HG02981 (cell line): ENCODE measurements around the gene ST3GAL4.
"Not testable (repeated sequence)": the region's sequence is repeated elsewhere in the genome, so short reads cannot be mapped to it uniquely, and the experiment has no call there.

Source experiments
- ATAC-seq: cut with Tn5 transposase; IDR thresholded peaks from one replicate; pipeline ENCODE4 v1.9.1; 2021; ENCODE audit warnings: mild to moderate bottlenecking, moderate library complexity; ENCODE audit not compliant: unreplicated experiment

The ST3GAL4 gene, protein sequence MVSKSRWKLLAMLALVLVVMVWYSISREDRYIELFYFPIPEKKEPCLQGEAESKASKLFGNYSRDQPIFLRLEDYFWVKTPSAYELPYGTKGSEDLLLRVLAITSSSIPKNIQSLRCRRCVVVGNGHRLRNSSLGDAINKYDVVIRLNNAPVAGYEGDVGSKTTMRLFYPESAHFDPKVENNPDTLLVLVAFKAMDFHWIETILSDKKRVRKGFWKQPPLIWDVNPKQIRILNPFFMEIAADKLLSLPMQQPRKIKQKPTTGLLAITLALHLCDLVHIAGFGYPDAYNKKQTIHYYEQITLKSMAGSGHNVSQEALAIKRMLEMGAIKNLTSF

DNA sequence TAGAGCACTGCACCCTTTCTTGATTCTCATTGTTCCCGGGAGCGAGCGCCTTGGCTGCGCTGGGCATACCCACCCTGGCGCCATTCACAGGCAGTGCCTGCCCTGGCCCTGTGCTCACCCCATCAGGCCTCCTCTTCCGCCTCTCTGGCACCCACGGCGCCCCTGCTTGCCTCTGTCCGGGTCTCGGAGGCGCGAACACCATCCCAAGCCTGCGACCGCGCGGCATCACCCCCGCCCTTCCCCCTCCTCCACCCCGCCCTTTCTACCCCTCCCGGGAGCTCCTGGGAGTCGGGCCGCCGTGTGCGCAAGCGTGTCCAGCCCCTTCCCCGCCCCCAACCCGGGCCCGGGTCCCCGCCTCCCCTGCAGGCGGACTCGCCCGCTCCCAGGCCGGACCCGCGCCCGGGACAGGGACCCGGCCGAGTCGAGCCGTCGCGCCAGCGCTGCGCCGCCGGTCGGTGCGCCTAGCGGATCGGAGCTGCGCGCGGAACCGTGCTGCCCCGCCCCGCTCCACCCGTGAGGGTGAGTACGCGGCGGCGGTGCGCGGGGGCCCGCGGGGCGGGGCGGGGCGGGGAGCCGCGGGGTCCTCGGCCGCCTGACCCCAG is at the start of gene ST3GAL4:
Gene ST3GAL4 (plus strand): TSS at position 363 of the 602 bp plus-strand sequence. CDS start 50,470 bp downstream, outside the sequence.
- ATAC-seq: peak; percentile 45

DNA sequence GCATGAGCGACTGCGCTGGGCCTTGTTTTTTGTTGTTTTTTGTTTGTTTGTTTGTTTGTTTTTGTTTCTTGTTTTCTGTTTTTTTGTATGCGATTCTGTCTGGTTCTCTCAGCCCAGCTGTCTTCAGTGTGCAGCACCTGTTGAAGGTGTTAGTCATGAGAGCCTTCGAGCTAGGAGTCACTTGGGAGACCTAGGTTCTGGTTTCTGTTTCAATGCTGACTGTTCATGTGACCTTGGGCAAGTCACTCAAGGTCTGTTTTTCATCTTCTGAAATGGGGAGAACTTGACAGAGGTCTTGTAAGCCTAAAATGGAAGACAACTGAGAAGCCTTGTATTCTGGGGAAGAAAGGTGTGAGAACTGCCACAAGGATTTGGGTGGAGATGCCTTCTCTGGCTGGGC is 49.8 kb upstream of the ST3GAL4 start:
- peak; percentile 60 for ATAC-seq

DNA sequence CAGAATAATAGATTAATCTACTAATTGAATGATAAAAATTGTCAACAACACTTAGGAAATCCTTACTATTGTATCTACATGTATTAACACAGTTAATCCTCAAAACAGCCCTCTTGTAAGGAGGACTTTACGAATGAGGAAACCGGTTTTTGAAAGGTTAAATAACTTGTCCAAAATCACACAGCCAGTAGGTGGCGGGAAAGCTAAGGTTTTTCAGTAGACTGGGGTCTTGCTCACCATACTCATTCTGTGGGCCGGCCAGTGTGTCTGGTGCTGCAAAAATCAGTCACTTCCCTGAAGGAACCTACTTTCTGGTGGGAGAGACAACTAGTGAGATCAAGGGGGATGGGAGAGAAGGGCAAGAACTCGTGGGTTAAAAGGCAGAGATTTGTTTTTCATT is 47.8 kb upstream of the ST3GAL4 start:
- no peak for ATAC-seq

DNA sequence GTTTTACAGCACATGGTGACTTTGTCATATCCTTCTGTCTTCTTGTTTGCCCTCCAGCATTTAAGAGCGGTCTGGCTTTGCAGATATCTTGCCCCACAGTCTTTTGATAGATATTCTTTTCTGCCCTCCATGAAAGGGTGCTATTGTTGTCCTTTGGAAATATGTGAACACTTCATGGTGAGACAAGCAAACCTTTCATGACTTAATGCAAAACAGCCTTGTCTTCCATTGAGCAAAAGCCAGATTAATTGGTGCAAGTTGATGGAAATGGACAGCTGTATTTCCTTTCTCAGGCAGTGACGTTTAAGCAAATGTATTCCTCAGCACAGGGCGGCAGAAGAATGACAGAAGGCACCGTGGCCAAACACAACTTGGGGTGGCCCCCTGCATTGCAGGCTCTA is 47.2 kb upstream of the ST3GAL4 start:
- no peak for ATAC-seq

DNA sequence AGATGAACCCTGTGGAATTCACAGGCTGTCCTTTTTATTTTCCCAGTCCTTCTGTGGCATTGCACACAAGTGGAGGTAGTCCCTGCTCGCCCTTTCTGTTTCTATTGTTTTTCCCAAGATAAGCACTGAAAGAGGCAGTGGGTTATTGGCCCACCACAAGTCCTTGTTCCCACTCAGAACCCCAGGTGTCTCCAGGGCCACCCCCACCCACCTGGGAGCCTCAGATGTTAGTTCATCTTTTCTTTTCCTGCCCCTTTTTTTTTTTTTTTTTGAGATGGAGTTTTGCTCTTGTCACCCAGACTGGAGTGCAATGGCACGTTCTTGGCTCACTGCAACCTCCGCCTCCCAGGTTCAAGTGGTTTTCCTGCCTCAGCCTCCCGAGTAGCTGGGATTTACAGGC is 46.7 kb upstream of the ST3GAL4 start:
- ATAC-seq: not testable (repeated sequence)

DNA sequence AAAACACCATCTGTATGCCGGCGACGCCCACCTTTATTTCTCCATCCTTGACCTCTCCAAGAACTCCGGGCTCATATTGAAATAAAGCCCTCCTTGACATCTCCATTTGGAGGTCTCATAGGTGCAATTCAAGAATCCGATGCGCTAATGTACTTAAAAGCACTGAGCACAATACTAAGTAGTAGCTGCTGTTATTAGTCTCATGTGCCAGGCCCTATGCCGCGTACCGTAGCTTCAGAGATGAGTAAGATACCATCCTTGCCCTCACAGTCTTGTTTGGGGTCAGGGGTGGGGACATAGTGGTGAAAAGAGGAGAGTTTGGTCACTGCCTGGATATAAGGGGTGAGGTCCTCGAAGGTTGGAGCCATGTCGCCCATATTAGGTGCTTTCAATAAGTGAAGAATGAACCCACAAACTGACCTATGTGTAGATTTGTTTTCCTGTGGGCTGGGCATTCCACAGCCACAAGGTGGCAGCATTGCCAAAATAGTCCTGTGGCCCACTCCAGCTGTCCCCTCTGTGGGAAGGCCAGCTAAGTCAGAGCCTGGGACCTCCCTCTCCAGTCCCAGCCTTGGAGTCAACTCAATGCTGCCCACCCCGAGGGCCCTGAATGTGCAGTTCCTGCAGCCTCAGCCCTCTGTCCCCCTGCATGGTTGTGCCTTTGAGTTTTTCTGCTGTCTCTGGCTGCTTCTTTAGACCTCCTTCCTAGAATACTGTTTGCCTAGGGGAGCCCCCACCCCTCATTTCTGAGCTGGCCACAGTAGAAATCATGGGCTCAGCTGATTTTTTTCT is 45.1 kb upstream of the ST3GAL4 start:
- peak; percentile 32 for ATAC-seq

DNA sequence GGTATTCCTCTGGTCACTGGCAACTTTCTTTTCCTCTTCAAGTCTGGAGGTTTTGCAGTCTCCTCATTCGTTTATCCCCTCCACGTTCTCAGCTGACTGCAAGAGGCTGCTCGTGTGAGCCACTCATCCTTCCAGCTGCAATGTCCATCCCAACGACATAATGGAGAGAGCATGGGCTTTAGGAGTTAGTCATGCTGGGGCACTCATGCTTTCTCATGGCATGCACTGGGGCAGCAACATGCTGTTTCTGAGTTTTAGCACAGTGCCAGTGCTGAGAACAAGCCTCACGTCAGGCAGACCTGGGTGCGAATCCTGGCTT is 44.5 kb upstream of the ST3GAL4 start:
- ATAC-seq: no peak

DNA sequence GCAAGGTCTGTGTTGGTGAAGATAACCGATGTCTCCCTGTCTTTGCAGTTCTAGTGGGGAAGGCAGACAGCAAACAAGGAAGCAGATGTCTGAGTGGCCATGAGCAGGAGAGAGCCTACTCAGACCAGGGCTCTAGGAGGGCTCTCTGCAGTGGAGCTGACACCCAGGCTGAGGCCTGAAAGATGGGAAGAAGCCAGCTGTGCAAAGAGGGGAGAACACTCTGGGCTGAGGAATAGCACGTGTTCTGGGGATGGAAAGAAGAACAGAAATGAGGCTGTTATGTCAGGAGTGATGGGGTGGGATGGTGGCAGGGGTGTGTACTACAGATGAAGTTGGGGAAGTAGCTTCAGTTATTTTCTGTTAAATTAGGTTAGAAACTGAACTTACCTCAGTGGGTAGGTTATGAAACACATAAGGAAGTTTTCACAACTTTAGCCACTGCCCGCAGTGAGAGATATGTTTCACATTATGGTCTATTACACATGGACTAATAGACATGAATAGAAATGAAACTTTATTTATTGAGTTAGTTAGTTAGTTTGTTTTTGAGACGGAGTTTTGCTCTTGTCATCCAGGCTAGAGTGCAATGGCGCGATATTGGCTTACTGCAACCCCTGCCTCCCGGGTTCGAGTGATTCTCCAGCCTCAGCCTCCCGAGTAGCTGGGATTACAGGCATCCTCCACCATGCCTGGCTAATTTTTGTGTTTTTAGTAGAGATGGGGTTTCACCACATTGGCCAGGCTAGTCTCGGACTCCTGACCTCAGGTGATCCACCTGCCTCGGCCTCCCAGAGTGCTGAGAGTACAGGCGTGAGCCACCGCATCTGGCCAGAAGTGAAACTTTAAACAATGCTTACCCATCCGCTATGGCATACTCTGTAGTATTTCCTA is 43.8 kb upstream of the ST3GAL4 start:
- ATAC-seq: peak; percentile 77

DNA sequence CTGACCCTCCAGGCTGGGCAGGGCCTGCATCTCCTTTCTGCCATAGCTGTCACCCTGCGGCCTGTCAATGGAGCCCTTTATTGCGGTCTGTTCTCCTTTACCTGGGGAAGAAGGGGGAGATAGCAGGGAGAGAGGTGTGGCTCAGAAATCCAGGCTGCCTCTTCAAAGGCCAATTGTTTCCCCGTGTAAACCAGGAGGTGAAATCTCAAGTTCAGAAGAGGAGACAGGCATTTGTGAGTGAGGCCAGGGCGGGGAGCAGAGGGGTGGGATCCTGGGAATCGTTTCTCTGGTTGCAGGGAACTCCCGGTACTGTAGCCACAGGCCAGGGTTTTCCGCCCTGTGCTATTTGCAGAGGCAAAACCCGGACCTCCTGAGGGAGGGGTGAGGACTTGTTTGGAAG is 42.5 kb upstream of the ST3GAL4 start:
- no peak for ATAC-seq

DNA sequence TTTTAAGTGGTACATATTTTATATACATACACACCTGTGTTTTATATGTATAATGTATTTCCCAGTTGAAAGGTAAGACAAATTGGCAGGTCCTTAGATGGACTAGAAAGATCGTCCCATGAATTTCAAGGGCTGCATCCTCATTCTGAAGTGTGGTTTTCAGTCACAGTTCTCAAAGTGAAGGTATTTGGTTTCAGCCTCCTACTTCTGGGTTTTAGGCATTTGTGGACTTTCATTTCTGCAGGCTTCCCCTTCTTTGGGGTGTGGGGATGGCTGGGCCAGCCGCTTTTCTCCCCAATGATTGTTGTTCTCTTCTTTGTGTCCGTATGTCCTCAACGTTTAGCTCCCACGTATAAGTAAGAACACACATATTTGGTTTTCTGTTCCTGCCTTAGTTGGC is 41.7 kb upstream of the ST3GAL4 start:
- no peak for ATAC-seq

DNA sequence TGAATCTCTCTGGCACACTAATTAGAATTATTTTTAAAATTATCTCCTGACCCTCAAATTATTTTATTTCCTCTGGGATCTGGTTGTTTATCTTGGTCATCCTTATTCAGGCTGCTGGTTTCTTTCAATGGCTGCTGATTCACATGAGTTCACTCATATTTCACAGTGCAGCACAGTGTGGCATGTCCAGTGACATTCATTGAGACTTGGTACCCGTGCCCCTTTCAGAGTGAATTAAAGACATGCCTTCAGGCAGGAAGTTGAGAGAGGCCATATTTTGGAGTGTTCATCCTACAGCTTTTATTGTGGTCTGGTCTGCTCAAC is 38.1 kb upstream of the ST3GAL4 start:
- no peak for ATAC-seq

DNA sequence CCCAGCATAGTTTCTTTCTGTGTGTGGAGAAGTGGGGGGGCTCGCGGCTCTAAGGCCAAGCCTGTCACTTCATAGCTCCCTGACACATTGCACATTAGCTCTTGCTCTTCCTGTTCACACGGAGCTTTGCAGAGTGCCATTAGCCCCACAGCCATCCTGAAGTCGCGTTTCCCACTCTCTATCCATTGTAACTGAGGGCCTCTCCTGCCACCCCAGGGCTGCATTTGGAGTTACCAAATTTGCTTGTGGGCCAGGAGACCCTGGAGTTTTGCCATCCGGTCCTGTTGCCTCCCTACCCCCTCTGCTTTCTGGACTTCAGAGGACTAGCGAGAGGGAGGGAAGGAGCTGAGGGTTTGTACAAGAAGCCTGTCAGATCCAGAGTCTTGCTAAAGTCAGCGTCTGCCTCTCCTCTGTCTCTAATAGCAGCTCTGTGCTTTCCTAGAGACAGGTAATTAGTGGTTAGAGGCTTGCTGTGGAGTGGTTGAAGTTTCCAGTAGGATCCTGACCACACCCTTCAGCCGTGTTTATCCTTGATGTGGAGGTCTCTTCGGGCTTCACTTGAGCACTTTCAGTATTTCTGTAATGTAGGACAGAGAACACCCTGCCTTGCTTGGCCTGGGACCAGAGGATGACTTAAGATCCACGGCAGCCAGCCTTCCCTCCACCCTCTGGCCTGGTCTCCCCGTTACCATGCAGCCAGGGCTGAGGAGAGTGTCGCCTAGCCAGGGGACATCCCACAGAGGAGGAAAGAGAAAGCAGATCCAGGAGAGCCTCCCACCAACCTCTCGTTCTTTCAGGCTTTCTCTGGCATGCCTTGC is 37.5 kb upstream of the ST3GAL4 start:
- peak; percentile 32 for ATAC-seq

DNA sequence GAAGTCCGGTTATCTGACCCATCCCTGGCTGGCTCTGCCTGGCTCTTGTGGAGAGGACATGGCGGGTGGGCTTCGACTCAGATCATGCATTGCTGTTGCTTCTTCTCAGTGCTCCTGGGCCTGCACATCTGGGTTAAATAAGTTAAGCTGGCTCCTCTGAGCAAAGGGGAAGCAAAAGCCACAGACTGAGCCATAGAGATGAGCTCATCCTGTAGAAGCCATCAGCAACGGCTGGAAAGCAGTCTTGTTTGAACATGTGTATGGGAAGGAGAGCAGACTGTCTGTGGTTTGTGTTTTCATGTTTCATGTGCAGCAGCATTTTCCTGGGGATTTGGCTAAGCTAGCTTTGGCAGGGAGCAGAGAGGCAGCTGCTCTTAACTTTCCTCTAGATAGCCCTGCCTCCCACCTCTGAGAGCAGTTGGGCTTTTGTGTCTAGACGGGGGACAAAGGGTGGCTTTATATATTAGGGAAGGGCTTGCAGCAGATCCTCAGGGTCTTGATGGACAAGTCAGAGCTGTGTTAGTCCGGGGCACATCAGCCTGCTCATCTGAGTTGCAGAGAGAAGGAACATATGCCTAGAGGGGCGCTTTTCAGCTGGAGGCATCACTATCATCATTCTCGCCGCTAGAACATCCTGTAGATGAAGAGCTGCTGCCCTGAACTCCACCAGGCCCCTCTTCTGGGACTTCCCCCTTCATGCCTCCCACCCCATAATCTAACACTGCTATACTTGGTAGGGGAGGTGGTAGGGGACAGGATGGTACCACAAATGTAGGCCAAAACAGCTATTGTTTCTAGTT is 36.7 kb upstream of the ST3GAL4 start:
- ATAC-seq: peak; percentile 86

DNA sequence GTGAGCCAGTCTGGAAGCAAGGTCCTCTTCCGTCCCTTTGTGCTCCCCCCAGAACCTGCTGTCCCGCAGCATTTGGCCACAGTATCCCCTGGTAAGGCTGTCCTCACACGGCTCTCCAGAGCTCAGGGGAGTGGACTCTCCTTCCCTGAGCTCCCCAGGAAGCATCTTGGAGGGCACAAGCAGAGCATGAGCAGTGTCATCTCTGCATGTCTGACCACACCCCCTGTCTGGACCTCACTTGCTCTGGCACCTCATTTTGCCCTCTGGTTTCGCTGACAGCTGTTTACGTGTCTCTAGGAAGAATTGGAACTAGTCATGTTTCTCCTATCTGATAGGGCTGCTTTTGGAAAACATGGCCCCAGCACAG is 36.1 kb upstream of the ST3GAL4 start:
- ATAC-seq: no peak

DNA sequence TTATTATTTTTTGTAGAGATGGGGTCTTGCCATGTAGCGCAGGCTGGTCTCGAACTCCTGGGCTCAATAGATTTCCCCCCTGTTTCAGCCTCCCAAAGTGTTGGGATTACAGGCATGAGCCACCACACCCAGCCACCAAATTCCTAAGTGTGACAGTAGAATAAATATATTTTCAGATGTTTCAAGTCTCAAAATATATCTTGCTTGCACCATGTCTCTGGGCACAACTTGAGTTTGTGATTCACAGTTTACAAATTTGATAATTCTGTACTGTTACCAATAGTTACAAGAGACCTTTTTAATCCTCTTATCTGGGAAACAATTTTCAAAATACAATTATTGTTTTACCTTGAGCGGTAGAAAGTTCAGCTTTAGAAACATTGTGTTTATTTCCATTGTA is 32.5 kb upstream of the ST3GAL4 start:
- no peak for ATAC-seq

DNA sequence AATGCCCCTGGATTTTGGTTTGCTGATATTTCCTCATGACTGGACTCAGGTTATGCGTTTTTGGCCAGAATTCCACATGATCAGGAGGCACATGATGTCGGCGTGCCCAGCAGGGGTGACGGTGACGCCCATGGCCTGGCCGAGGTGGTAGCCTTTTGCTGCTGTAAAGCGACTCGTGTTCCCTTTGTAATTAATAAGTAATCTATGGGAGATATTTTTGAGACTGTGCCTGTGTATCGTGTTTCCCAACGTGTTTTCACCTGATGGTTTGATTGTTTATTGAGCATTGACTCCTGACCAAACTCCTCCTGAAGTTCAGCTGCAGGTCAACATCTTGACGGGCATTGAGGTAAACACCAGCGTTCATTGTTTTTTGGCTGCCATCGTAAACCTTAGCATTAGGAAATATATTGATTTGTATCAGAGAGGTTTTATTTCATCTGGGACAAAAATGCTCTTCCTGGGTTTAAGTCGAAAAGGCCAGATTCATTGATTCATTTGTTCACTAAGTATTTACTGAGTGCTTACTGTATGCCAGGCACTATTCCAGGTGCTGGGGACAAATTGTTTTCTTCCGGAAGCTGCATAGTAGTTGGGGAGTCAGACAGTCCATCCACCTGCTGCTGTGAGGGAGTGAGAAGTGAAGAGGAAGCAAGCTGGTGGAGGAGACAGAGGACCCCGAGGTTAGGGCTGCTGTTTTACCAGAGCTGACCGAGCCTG is 28.0 kb upstream of the ST3GAL4 start:
- no peak for ATAC-seq

DNA sequence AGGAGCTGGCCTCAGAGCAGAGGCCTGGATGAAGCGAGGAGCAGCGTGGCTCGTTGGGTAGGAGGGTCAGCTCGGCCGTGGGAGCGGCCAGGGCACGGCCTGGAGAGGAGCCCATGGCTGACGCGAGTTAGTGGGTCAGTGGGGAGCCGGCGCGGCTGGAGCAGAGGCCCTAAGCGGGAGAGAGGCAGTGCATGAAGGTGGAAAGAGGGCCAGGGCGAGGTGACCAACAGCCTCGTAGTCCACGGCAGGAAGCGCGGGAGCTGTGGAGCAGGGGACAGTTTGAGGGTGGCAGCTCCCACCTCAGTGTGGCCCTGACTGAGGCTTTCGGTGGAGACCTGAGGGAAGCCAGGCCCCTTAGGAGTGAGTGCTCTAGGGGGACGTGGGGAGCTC is 27.5 kb upstream of the ST3GAL4 start:
- ATAC-seq: no peak

DNA sequence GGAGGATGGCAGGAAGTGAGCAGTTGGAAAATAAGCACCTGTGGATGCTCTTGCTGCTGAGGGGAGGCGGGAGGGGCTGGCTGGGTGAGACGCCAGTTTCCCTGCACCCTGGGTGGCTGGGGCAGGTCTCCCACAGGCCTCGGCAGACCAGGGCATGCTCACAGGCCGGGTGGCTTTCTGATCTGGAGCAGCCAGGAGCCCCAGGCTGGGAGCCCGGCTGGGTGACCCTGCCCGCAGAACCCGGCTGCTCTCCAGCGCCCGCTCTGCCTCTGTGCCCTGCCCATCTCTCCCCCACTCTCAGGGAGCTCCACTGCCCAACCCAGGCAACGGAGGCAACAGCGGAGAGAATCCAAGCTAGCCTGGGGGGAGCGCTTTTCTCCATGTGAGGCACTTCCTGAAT is 27.0 kb upstream of the ST3GAL4 start:
- ATAC-seq: no peak
